GOT3 (cell line): ENCODE data around the gene GLCE.
"Not testable (repeated sequence)": the region's sequence is repeated elsewhere in the genome, so short reads cannot be mapped to it uniquely, and the experiment has no call there.

ENCODE experiments used
- DNase-seq: peaks from one replicate; lab custom pipeline; 2025; ENCODE audit warnings: mixed read lengths; lab: John Stamatoyannopoulos, UW

Gene GLCE

GRCh38 chr15:69159805-69160140, 662 bp upstream of the GLCE start:
- DNase-seq, result no peak

DNA sequence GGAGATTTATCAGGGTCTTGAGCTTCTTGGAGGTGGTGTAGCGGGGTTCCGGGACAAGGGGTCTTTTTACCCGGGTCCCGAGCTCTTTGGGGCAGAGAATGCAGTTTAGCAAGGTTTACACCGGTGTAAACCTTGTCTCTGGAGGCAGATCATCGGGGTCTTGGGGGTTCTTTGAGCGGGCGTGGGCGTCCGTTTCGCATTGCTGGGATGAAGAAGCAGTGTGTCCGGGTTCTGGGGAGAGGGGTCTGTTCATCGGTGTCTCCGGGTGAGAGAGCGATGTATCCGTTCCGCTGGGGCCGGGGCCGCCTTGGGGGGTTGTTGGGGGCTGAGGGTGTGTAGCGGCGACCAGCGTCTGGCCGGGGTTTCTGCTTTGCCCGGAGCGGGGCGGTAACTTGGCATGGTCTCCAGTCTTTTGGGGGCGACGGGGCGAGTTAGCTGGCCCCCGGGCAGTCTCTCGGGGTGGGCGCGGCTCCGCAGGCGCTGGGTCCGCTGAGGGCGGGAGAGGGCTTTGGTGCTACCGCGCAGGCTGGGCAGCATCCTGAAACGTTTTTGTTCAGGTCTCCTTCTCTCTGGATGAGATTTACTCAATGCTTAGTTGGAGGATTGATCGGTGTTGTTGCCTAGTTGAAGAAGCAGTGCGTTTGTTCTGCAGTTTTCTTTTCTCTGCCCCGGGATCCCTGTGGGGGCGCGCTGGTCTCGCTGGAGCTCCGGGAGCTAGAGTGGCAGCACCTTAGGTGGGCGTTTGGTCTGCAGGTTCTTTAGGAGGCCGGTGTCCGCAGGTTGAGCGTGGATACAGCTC, 843 bp downstream of the GLCE start:
- no peak for DNase-seq

DNA sequence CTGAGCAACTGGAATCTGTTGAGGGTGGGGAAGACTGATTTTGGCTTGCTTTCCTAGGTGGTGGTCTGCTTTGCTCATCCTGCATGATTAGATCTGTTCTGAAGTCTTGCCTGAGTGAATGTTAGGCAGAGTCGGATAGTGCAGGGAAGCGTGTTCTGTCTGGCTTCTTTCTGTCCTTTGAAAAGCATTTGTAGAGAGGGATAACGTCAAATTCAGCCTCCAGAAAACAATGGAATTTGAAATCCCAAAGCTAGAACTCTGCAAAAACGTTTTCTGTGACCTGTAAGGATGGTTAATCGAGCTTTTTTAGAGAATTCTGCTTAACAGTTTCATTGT, 1.4 kb downstream of the GLCE start:
- no peak for DNase-seq

- no peak for DNase-seq
Observed at GRCh38 chr15:69163141-69163669, 2.8 kb downstream of the GLCE start.

DNA sequence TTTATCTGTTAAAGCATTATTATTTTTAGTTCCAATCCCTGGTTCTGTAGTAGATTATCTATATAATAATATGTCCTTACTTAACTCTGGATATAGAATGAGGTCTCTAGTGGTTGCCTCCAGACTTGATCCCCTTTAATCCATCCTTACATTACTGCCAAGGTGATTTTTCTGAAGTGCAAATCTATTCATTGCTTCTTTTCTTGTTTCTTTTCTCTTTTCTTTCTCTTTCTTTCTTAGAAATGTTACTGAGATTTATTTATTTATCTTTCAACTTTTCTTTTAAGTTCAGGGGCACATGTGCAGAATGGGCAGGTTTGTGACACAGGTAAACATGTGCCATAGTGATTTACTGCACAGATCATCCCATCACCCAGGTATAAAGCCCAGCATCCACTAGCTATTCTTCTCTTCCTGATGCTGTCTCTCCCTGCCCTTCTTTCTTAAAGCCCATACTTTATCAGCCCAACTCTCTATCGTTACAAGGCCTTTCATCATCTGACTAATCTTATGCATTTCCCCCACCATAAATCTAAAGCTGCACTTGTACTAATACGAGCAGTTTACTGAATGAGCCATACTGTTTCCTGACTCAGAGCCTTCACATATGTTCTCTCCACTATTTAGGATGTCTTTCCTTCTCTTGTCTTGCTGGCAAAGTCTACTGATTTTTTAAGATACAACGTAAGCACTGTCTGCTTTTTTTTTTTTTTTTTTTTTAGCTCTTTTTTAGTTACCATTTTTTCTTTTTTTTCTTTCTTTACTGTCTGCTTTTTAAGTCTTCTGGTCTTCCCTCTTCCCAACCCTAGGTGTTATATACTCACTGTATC, 4.6 kb downstream of the GLCE start:
- no peak for DNase-seq

- no peak for DNase-seq
Observed at GRCh38 chr15:69165637-69166025, 5.2 kb downstream of the GLCE start.

DNA sequence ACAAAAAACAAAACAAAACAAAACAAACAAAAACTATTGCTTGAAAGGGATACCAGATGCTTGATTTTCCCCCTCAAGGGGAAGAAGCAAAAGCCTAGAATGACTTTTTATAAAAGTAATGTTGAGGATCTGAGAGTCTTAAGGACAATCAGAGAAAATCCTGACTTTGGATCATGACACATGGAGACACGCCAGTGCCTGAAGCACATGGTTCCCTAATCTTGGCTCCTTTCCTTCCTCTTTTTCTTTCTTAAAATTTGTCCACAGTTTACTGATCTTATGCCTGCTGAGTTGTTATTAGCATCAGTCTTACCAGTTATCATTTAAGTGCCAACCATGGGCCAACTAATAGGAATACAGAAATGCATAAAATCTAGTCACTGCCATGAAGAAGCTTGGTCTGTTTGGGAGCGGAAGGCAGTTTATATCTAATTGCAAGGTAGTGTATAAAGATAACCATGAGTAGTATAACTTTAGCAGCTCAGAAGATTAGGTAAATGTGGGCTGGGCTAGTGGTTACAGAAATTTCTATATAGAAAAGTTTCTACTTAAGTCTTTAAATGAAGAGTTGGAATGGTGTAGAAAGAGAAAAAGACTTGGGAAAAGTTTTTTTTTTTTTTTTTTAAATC, 6.9 kb downstream of the GLCE start:
- no peak for DNase-seq

- not testable (repeated sequence) for DNase-seq
Observed at GRCh38 chr15:69168361-69168760, 7.9 kb downstream of the GLCE start.

GRCh38 chr15:69169540-69169939, 9.1 kb downstream of the GLCE start:
- DNase-seq, result not testable (repeated sequence)

DNA sequence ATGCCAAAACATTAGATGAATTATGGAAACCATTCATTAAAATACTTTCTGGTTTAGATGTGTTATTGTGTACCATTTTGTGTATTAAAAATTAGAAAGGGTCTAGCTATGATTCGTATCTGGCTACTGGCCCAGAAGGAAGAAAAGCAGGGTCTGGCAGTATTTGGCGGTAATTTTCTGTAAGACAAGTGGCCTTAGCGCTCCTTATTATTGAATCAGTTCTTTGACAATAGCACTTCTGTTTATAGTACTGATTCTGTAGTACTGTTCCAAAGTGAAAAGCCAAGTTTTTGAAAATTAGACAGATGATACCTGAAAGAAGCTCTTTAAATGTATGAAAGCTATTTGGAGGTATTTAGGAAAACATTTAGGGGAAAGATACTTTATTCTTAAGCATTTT, 10.2 kb downstream of the GLCE start:
- no peak for DNase-seq

DNA sequence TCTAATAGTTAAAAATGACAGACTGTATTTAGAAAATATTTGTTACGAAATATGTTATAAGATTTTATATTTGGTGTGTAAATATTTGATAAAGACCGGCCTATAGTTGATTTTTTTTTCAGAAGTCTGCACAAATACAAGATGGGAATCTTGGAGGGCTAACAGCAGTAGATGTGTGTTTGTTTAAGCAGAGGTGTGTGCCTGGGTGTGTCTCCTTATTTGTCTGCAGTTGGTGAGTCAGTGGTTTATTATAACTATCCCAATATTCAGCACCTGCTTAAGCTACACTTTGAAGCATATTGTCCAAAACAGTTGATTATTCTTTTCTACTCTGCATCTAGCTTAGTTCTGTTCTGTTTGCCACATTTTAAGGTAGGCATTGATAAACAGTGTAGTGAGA, 12.4 kb downstream of the GLCE start:
- DNase-seq, result no peak

DNA sequence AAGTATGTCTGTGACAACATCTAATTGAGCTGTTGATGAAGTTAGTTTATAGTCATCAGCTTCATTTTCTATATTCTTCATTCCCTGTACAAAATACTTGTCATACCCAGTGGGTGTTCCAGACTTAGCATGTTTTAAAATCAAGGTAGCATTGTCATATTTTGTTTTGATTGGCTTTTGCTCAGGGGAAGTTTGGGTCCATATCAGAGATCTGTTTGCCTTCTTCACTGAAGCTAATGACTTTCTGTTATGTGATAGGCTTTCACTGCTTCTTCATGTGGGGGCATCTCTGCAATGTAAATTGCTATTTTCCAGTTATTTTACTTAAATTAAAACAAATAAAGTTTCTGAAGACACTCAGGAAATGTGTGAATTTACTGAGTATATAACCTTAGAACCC, 15.1 kb downstream of the GLCE start:
- no peak for DNase-seq

GRCh38 chr15:69181424-69181823, 21.0 kb downstream of the GLCE start:
- no peak for DNase-seq

GRCh38 chr15:69185216-69185615, 24.8 kb downstream of the GLCE start:
- DNase-seq, result no peak

- DNase-seq, result no peak
Observed at GRCh38 chr15:69185706-69186105, 25.3 kb downstream of the GLCE start.

GRCh38 chr15:69189157-69189556, 28.7 kb downstream of the GLCE start:
- no peak for DNase-seq

GRCh38 chr15:69190091-69190490, 29.7 kb downstream of the GLCE start:
- no peak for DNase-seq

- DNase-seq, result no peak
Observed at GRCh38 chr15:69190504-69190903, 30.1 kb downstream of the GLCE start.

DNA sequence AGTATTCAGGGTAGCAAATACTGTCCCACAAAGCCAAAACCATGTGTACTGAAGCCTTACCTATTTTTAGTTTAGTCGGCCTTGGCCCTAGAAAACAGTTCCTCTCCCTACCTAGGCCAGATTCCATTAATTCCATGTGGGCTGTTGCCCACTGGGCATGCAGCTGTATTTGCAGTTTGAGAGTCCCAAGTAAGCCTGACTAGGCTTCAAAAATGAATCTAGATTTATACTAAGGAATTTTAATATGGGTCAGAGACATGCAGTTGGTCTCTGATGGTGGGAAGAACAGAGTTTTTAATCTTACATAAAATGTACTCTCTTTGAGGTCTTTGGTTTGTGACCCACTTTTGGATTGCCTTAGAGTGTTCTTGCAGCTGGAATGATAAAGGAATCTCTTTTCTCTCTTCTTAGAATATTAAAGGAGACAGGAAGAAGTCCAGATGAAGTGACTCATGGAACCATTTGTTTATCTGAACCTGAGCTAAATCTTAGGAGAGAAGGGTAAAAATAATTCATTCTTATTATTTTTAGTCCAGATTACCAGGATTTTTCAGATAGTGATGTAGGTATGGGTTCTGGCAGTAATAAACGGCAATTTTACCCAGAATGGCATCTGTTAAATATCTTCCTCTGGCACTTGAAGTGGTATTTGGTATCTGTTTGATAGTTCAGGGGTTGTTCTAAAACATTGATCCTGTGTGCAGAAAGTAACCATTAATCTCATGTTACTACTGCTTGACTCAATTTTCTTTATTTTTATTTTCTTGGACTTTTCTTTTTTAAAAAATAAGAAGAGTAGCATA, 33.8 kb downstream of the GLCE start:
- DNase-seq, result no peak

- DNase-seq, result no peak
Observed at GRCh38 chr15:69194854-69195253, 34.4 kb downstream of the GLCE start.

DNA sequence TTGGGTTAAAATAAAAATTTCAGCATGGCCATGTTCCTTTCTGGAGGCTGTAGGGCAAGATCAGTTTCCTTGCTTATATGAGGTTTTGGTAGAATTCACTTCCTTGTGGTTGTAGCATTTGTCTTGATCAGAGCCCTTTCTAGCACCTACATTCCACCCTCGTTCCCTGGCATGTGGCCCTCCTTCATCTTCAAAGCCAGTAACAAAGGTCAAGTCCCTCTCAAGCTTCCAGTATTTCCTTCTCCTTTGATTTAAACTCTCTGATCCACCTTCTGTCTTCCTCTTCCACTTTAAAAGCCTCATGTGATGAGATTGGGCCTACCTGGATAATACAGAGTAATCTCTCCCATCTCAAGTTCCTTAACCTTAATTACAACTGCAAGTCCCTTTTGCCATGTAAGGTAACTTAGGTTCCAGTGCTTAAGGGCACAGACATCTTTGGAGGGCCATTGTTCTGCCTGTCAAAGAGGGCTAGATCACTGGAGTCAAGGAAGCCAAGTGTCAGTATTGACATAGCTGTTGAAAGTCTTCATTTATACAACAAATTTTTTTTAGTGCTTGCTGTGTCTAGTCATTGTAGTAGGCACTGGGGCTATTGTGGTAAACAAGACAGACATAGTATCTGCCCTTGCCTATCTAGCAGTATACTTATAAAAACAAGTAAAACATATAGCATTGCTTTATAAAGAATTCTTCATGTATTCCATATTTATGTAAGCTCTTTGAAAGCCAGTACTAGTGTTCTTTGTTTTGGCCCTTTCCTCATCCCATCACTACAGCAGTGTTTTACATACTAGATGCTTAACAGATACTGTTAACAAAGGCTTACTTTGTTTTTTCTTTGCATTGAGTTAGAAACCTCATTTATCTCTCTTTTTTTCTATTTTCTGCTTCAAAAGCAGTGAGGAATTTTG, 40.7 kb downstream of the GLCE start:
- no peak for DNase-seq
